Pons (tissue), 1 donor: ENCODE results near the gene WASHC4.

Source experiments
- DNase-seq: peaks from one replicate; pipeline ENCODE4 v3.0.0-alpha.2; 2016; ENCODE audit warnings: low spot score

Gene WASHC4

DNA sequence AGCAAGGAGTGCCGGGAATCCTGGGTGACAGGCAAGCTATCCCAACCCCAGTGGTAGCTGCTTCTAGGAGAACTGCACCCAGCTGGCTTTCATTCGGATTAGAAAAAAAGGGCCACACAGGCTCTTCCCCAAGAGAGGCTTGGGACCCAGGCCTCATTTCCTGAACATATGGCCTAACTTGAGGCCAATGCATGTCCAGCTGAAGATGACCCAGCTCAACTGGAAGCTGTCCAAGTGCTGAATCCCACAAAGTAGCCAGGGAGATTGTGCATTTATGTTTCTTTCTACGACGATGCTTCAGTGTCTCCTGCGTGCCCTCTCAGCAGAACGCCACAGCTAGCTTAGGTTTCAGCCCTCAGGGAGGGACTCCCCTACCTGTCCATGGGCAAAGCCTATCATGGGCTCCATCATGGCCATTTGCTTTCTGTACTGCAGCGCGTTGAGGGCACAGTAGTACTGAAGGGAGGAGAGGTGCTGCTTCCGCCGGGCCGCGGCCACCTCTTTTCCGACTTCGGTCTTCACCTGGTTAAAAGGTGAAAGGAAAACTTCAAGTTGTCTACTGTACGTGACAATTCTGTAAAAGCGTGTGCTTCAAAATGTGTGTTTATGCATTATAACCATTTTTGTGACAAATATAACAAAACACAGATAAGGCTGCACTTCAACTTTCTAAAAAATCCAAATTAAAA, 99.3 kb downstream of the WASHC4 start:
- no peak for DNase-seq

- no peak for DNase-seq
Measured at GRCh38 chr12:105209091-105209490, 101.6 kb downstream of the WASHC4 start.

DNA sequence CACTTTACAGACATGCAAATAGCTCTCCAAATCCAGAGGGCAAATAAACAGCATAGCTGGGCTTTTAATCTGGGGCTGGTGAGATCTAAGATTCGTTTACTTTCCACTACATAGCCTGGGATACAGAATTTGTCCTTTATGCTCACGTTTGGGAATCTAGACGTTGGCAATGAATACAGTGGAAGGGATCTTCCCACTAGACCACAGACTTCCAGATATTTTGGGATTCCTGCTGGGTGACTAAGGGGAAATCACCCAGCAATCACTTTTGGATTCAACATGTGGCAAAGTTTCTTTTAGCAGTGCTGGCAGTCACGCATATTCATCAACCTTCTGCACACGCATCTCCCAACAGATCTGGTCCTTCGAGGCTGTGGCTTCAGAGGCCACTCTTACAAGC, 104.9 kb downstream of the WASHC4 start:
- DNase-seq: no peak

DNA sequence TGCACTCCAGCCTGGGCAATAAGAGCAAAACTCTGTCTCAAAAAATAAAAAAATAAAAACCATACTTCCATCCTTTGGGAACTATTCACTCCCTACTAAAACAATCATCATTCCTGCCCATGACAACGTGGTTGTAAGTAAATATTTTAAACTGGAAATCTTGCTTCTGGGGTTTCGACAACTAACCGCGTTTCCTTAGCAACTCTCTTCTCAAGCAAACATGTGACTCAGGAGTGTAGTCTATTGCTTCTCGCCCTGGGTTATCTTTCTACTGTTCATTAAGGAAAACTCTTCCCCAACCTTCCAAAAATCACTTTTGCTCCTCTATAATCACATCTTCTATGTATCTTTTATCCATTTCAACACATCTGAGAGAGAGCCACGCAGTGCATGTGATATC, 106.6 kb downstream of the WASHC4 start:
- no peak for DNase-seq

- no peak for DNase-seq
Measured at GRCh38 chr12:105214670-105215375, 107.3 kb downstream of the WASHC4 start.

DNA sequence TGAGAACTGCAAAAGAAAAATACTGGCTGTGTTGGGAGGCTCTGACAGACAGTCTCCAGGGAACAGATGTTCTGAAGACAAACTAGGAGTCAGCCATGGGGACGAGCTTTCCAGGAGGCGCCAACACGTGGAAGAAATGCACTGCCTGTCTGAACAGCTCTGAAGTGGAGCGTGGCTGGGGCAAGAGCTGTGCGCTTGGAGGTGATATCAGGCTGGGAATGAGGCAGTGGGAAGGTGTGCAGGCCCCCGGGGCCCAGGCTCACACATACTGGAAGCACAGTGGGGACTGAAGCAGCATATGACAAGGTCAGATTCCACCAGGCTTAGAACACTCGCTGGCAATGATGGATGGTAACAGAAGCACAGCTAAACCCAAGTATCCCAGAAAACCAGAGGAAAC, 110.9 kb downstream of the WASHC4 start:
- DNase-seq: no peak
